Superior temporal gyrus (tissue), 1 donor: ENCODE data around the gene ISG15.

Experiments used
- DNase-seq: peaks from one replicate; pipeline ENCODE4 v3.0.0-alpha.2; 2016; ENCODE audit errors: extremely low spot score

The ISG15 gene

GRCh38 chr1:1059494-1060280 lies 46.4 kb downstream of the ISG15 start:
- DNase-seq = peak; percentile 76

GRCh38 chr1:1060281-1061000 lies 47.1 kb downstream of the ISG15 start:
- DNase-seq = no peak

GRCh38 chr1:1061682-1062345 lies 48.5 kb downstream of the ISG15 start:
- no peak for DNase-seq

- no peak for DNase-seq
Measured at GRCh38 chr1:1062348-1063163, 49.3 kb downstream of the ISG15 start.

- DNase-seq = no peak
Measured at GRCh38 chr1:1063261-1063944, 50.1 kb downstream of the ISG15 start.
